Gastroesophageal sphincter (tissue), 3 donors: ENCODE data around the gene TACSTD2.

Experiments used
- EP300 ChIP-seq: sonication (generic); formaldehyde crosslinking; IDR thresholded peaks from one replicate; pipeline ENCODE4 v1.6.1; 2017; ENCODE audit warnings: antibody characterized with exemption, mild to moderate bottlenecking
- POLR2A ChIP-seq, 2 donors: fragments of 450-650 bp; IDR thresholded peaks; one replicate each; pipeline ENCODE4 v1.6.1; 2017; ENCODE audit warnings: antibody characterized with exemption in 2 of 2, mild to moderate bottlenecking in 2 of 2, moderate library complexity in 1 of 2
- POLR2AphosphoS5 ChIP-seq: sonication (generic); formaldehyde crosslinking; IDR thresholded peaks from one replicate; pipeline ENCODE4 v1.6.1; 2017; ENCODE audit warnings: antibody characterized with exemption
- TF ChIP-seq, protein P1 (sequence below), 4 experiments: fragments of 200-600 bp in 2 of 4; fragments of 450-650 bp in 2 of 4; sonication (generic) in 1 of 4; IDR thresholded peaks; one replicate each; pipeline ENCODE4 v1.5.1; 2017 to 2019; ENCODE audit warnings: antibody characterized with exemption in 4 of 4, mild to moderate bottlenecking in 2 of 4, moderate library complexity in 2 of 4

DNA sequence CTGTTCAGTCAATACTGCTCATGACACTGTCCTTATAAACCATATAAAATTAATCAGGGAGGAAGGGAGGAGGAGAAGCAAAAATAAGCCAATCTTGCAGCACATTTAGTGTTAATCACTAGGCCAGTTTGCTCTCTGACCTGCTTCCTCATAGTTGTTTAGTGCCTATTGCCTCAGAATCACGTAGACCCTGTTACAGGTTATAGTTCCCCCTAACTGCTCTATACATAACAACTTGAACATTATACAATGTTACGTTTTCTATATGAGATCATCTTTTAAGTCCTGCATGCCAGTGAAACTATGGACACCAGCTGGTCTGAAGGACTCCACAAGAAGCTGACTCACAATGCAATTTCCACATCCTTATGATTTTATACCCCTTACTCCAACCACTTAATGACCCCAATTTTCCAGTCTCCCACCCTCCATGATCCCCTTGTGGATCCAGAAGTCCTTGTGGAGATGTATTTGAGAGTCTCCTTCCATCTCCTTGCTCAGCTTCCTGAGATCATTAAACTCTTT lies 34.9 kb upstream of the TACSTD2 start:
- TF ChIP-seq, protein P1, sequence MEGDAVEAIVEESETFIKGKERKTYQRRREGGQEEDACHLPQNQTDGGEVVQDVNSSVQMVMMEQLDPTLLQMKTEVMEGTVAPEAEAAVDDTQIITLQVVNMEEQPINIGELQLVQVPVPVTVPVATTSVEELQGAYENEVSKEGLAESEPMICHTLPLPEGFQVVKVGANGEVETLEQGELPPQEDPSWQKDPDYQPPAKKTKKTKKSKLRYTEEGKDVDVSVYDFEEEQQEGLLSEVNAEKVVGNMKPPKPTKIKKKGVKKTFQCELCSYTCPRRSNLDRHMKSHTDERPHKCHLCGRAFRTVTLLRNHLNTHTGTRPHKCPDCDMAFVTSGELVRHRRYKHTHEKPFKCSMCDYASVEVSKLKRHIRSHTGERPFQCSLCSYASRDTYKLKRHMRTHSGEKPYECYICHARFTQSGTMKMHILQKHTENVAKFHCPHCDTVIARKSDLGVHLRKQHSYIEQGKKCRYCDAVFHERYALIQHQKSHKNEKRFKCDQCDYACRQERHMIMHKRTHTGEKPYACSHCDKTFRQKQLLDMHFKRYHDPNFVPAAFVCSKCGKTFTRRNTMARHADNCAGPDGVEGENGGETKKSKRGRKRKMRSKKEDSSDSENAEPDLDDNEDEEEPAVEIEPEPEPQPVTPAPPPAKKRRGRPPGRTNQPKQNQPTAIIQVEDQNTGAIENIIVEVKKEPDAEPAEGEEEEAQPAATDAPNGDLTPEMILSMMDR (IDR thresholded peaks at IDR 0.05), result no peak
- TF ChIP-seq POLR2A (IDR thresholded peaks at IDR 0.05) (no peak), POLR2AphosphoS5 (no peak), EP300 (no peak)
